ENCODE data around the gene PIBF1. TPM values are rescaled to one million over a fixed set of nuclear protein-coding genes. Genes with fewer than 3 reads are reported as not detected.

The PIBF1 gene
- total RNA-seq, 1 experiment from 2014 or later: 4.8 TPM

GRCh38 chr13:72868229-72868628 is 86.3 kb downstream of the PIBF1 start:
- H4K20me1 ChIP-seq (ENCODE audit: low read length): no peaks in the 10 kb centered on the region
- CTCF ChIA-PET: no interaction called here
- no TSS peak for BruUV-seq (replicated peaks)

GRCh38 chr13:72875233-72875632 is 93.3 kb downstream of the PIBF1 start:
- no peak overlapping the region for H3K27ac ChIP-seq (ENCODE audit: low read length)
- no peaks in the 10 kb centered on the region for H3K36me3 ChIP-seq (ENCODE audit: low read depth, low read length)
- no peak for TF ChIP-seq CTCF (conservative IDR thresholded peaks at IDR 0.05; ENCODE audit: low read depth, low read length)
- TF ChIP-seq EZH2 (IDR thresholded peaks at IDR 0.05; ENCODE audit: low read length, unreplicated experiment): no peak
- H3K4me3 ChIP-seq (ENCODE audit: low read length): no peak overlapping the region
- H3K9me3 ChIP-seq (ENCODE audit: low read length): no peaks in the 10 kb centered on the region
- ATAC-seq (no peak), DNase-seq (no peak)
- H3K79me2 ChIP-seq (ENCODE audit: low read length): no peaks in the 10 kb centered on the region
- H2AFZ ChIP-seq (ENCODE audit: low read length): no peak overlapping the region
- H3K4me1 ChIP-seq (ENCODE audit: insufficient read depth, low read length): no peaks in the 10 kb centered on the region
- intact Hi-C loops (cut with micrococcal nuclease): no loop called here
- no peaks in the 10 kb centered on the region for H3K9me2 ChIP-seq (replicated peaks; ENCODE audit: low read length)
- no peaks in the 10 kb centered on the region for H3K27me3 ChIP-seq (ENCODE audit: low read length)
- ChIA-PET POLR2A (ENCODE audit: unreplicated experiment) (no interaction called here), CTCF (no interaction called here)
- no peaks in the 10 kb centered on the region for H4K20me1 ChIP-seq (ENCODE audit: low read length)
- H3K4me2 ChIP-seq (ENCODE audit: low read length): no peak overlapping the region
- no peak overlapping the region for H3K9ac ChIP-seq (ENCODE audit: low read length)
- no TSS peak for BruUV-seq (replicated peaks)
- H3F3A ChIP-seq (ENCODE audit: low read length, unreplicated experiment): no peaks in the 10 kb centered on the region

More at GRCh38 chr13:72868229-72868628, 86.3 kb downstream of the PIBF1 start:
- no peak overlapping the region for H2AFZ ChIP-seq (ENCODE audit: low read length)
- H3K4me2 ChIP-seq (ENCODE audit: low read length): no peak overlapping the region
- TF ChIP-seq EZH2 (IDR thresholded peaks at IDR 0.05; ENCODE audit: low read length, unreplicated experiment) (no peak), EZH2phosphoT487 (IDR thresholded peaks at IDR 0.05; ENCODE audit: borderline replicate concordance, low read length) (no peak), CTCF (conservative IDR thresholded peaks at IDR 0.05; ENCODE audit: low read depth, low read length) (no peak)
- no peaks in the 10 kb centered on the region for H3K27me3 ChIP-seq (ENCODE audit: low read length)
- H3K9me3 ChIP-seq (ENCODE audit: low read length): no peaks in the 10 kb centered on the region
- H3K27ac ChIP-seq (ENCODE audit: low read length): no peak overlapping the region
- POLR2A ChIA-PET (ENCODE audit: unreplicated experiment): no interaction called here
- no peak overlapping the region for H3K9ac ChIP-seq (ENCODE audit: low read length)
- no peak for DNase-seq
- no peak for ATAC-seq
- intact Hi-C loops (cut with micrococcal nuclease): no loop called here
- no peak overlapping the region for H3K4me3 ChIP-seq (ENCODE audit: low read length)
- no peaks in the 10 kb centered on the region for H3K79me2 ChIP-seq (ENCODE audit: low read length)
- H3F3A ChIP-seq (ENCODE audit: low read length, unreplicated experiment): no peaks in the 10 kb centered on the region
- no peaks in the 10 kb centered on the region for H3K4me1 ChIP-seq (ENCODE audit: insufficient read depth, low read length)
- no peaks in the 10 kb centered on the region for H3K9me2 ChIP-seq (replicated peaks; ENCODE audit: low read length)
- no peaks in the 10 kb centered on the region for H3K36me3 ChIP-seq (ENCODE audit: low read depth, low read length)

- no peak for ATAC-seq
- ChIA-PET CTCF (no interaction called here), POLR2A (ENCODE audit: unreplicated experiment) (no interaction called here)
- Histone ChIP-seq H3K4me2 (ENCODE audit: low read length) (no peak overlapping the region), H3F3A (ENCODE audit: low read length, unreplicated experiment) (no peaks in the 10 kb centered on the region), H3K36me3 (ENCODE audit: low read depth, low read length) (no peaks in the 10 kb centered on the region), H3K4me1 (ENCODE audit: insufficient read depth, low read length) (no peaks in the 10 kb centered on the region), H3K9me2 (replicated peaks; ENCODE audit: low read length) (no peaks in the 10 kb centered on the region), H3K79me2 (ENCODE audit: low read length) (no peaks in the 10 kb centered on the region), H3K9ac (ENCODE audit: low read length) (no peak overlapping the region), H2AFZ (ENCODE audit: low read length) (no peak overlapping the region), H4K20me1 (ENCODE audit: low read length) (no peaks in the 10 kb centered on the region), H3K9me3 (ENCODE audit: low read length) (no peaks in the 10 kb centered on the region), H3K27ac (ENCODE audit: low read length) (no peak overlapping the region), H3K27me3 (ENCODE audit: low read length) (no peaks in the 10 kb centered on the region), H3K4me3 (ENCODE audit: low read length) (no peak overlapping the region)
- no peak for DNase-seq
- BruUV-seq (replicated peaks): no TSS peak
- TF ChIP-seq EZH2phosphoT487 (IDR thresholded peaks at IDR 0.05; ENCODE audit: borderline replicate concordance, low read length) (no peak), EZH2 (IDR thresholded peaks at IDR 0.05; ENCODE audit: low read length, unreplicated experiment) (no peak), CTCF (conservative IDR thresholded peaks at IDR 0.05; ENCODE audit: low read depth, low read length) (no peak)
- intact Hi-C loops (cut with micrococcal nuclease): no loop called here
Measured at GRCh38 chr13:72884101-72884500, 102.2 kb downstream of the PIBF1 start.

Data from PC-3 (cell line).